Measurements from ENCODE around the gene ALOX12B. TPM values are rescaled to one million over a fixed set of nuclear protein-coding genes. Genes with fewer than 3 reads are reported as not detected.

The ALOX12B gene
- total and polyA plus RNA-seq, 2 of the 8 experiments (the other 6 are each of a cell fraction or from before 2014, with no cell fraction given): 0.86 TPM; not detected in 1

- H3K4me2 ChIP-seq (ENCODE audit: insufficient read depth in 1 of 2, low read depth in 2 of 2, low read length in 2 of 2): no peak overlapping the region
- no peak overlapping the region for H3K18ac ChIP-seq (ENCODE audit: extremely low read depth, low read length)
- no peaks in the 10 kb centered on the region for H3K79me2 ChIP-seq (ENCODE audit: control insufficient read depth in 1 of 2, insufficient read depth in 2 of 2, low read length in 2 of 2)
- no peak overlapping the region for H3K23ac ChIP-seq (ENCODE audit: insufficient read length)
- no peak overlapping the region for H3K14ac ChIP-seq (ENCODE audit: insufficient read length)
- no peaks in the 10 kb centered on the region for H3K9me3 ChIP-seq (ENCODE audit: insufficient read depth in 2 of 2, low read depth in 1 of 2, low read length in 1 of 2)
- peaks cover 0 to 2% (median 0%) of the 10 kb centered on the region in 4 experiments; a peak in 2 of 7 replicates for H3K27me3 ChIP-seq (replicated peaks in 1 of 4; ENCODE audit: control insufficient read depth in 3 of 4, extremely low read depth in 1 of 4, insufficient read depth in 3 of 4, low read length in 3 of 4)
- FAIRE-seq (no peak), DNase-seq (ENCODE audit: low read depth in 1 of 2, low spot score in 2 of 2) (no peak)
- H2BK5ac ChIP-seq (ENCODE audit: low read depth, low read length): no peak overlapping the region
- 61% methylated on average over 2 of the region's 2 CpGs; no CpG with 5 or more reads in 1 of the 2 experiments for WGBS, 2 experiments (ENCODE audit: extremely low coverage in 1 of 2, insufficient coverage in 1 of 2, insufficient read length in 1 of 2, insufficient replicate concordance in 2 of 2, low coverage in 1 of 2, low lambda C conversion rate in 2 of 2, missing lambda C conversion rate in 1 of 2)
- ChIA-PET CTCF (ENCODE audit: partially characterized antibody) (interaction anchor here (1.0 to 23.3 kb wide), 11 partner anchors 9 to 70 kb away, joined by 3 to 501 read pairs (median 5); partner anchors contain the start of genes ALOX12B and ALOXE3), POLR2A (ENCODE audit: partially characterized antibody) (interaction anchor here (1.3 kb wide), 1 partner anchor 73 kb away, joined by 5 read pairs; no protein-coding TSS in a partner anchor)
- H3K23me2 ChIP-seq (ENCODE audit: low read depth, low read length): no peaks in the 10 kb centered on the region
- H2BK120ac ChIP-seq (replicated peaks; ENCODE audit: low read depth, low read length): no peak overlapping the region
- H2BK12ac ChIP-seq (ENCODE audit: low read depth, low read length): no peak overlapping the region
- no peaks in the 10 kb centered on the region for H3K4me1 ChIP-seq (replicated peaks in 1 of 4; ENCODE audit: control insufficient read depth in 3 of 4, insufficient read depth in 4 of 4, low read length in 3 of 4)
- H3K79me1 ChIP-seq (ENCODE audit: low read depth, low read length): no peaks in the 10 kb centered on the region
- H2AFZ ChIP-seq (ENCODE audit: low read length): no peak overlapping the region
- H3K9ac ChIP-seq (replicated peaks in 1 of 4; ENCODE audit: extremely low read depth in 1 of 4, low read depth in 3 of 4, low read length in 3 of 4): no peak overlapping the region
- H2BK20ac ChIP-seq (ENCODE audit: low read length): no peak overlapping the region
- no peak overlapping the region for H3K4ac ChIP-seq (replicated peaks; ENCODE audit: insufficient read length, low read depth, low read length)
- no peak overlapping the region for H3K56ac ChIP-seq (replicated peaks; ENCODE audit: insufficient read length, low read depth, low read length)
- no peak overlapping the region for H4K5ac ChIP-seq (ENCODE audit: insufficient read length, low read depth, low read length)
- no peak overlapping the region for H3K27ac ChIP-seq (ENCODE audit: low read depth, low read length)
- H3K4me3 ChIP-seq (ENCODE audit: extremely low read depth in 1 of 4, insufficient read depth in 2 of 4, low read depth in 3 of 4, low read length in 4 of 4): no peak overlapping the region
- no peak overlapping the region for H2BK15ac ChIP-seq (ENCODE audit: low read length)
- no peaks in the 10 kb centered on the region for H3K36me3 ChIP-seq (ENCODE audit: control insufficient read depth in 2 of 4, insufficient read depth in 4 of 4, low read length in 3 of 4)
- no peaks in the 10 kb centered on the region for H4K20me1 ChIP-seq (replicated peaks in 1 of 2; ENCODE audit: control insufficient read depth in 1 of 2, insufficient read depth in 2 of 2, low read length in 2 of 2)
- no peak overlapping the region for H4K8ac ChIP-seq (ENCODE audit: extremely low read depth, insufficient read depth, low read length)
- TF ChIP-seq TAF7 (optimal IDR thresholded peaks at IDR 0.05; ENCODE audit: borderline replicate concordance, low read depth, low read length): no peak
- TF ChIP-seq ATF2 (IDR thresholded peaks at IDR 0.05; ENCODE audit: low read length): no peak
- TF ChIP-seq SP4 (IDR thresholded peaks at IDR 0.05; ENCODE audit: low read length): no peak
- TF ChIP-seq SUZ12 (IDR thresholded peaks at IDR 0.05; ENCODE audit: low read length): no peak
- no peak for TF ChIP-seq GTF2F1 (IDR thresholded peaks at IDR 0.05; ENCODE audit: borderline replicate concordance, low read depth, low read length)
- TF ChIP-seq POLR2A (IDR thresholded peaks at IDR 0.05; ENCODE audit: control extremely low read depth in 1 of 2, low read depth in 2 of 2, low read length in 2 of 2): no peak
- H4K91ac ChIP-seq (replicated peaks; ENCODE audit: insufficient read length, low read length): no peak overlapping the region
- H2AK5ac ChIP-seq (ENCODE audit: low read depth, low read length): no peak overlapping the region
Observed at GRCh38 chr17:8100763-8101162, 13.2 kb upstream of the ALOX12B start.
